GM23338 (cell line): ENCODE data around the gene TNNC1. TPM values are rescaled to one million over a fixed set of nuclear protein-coding genes. Genes with fewer than 3 reads are reported as not detected.

Source experiments
- ATAC-seq: fragments of 200-7000 bp; cut with Tn5 transposase; 3 replicates; pipeline ENCODE4 v1.9.1; 2020
- DNase-seq: peaks from one replicate; pipeline ENCODE4 v3.0.0-alpha.2; 2015; ENCODE audit warnings: low spot score
- H2AFZ ChIP-seq: fragments of 200-600 bp; sonication (generic); 2 replicates; pipeline ENCODE4 v1.8.0; 2016; ENCODE audit warnings: antibody characterized with exemption, mild to moderate bottlenecking, moderate library complexity
- H3F3A ChIP-seq: fragments of 200-600 bp; sonication (generic); replicated peaks from 2 replicates; pipeline ENCODE4 v1.8.0; 2017; ENCODE audit warnings: antibody characterized with exemption, mixed run types, low read depth
- H3K27ac ChIP-seq: fragments of 200-600 bp; sonication (generic); 2 replicates; pipeline ENCODE4 v1.6.1; 2016; ENCODE audit warnings: low read depth
- H3K27me3 ChIP-seq: fragments of 200-600 bp; sonication (generic); 2 replicates; pipeline ENCODE4 v1.8.0; 2016; ENCODE audit warnings: mild to moderate bottlenecking, mixed run types, moderate library complexity; ENCODE audit not compliant: insufficient read depth
- H3K36me3 ChIP-seq: fragments of 200-600 bp; sonication (generic); 2 replicates; pipeline ENCODE4 v1.8.0; 2016; ENCODE audit warnings: mild to moderate bottlenecking; ENCODE audit not compliant: insufficient read depth
- H3K4me1 ChIP-seq: fragments of 200-600 bp; sonication (generic); 2 replicates; pipeline ENCODE4 v1.8.0; 2016; ENCODE audit warnings: mild to moderate bottlenecking, moderate library complexity; ENCODE audit not compliant: insufficient read depth
- H3K4me2 ChIP-seq: fragments of 200-600 bp; sonication (generic); 2 replicates; pipeline ENCODE4 v1.7.1; 2017; ENCODE audit warnings: mixed run types
- H3K4me3 ChIP-seq: fragments of 200-600 bp; sonication (generic); 2 replicates; pipeline ENCODE4 v1.6.1; 2016; ENCODE audit warnings: mixed run types
- H3K79me2 ChIP-seq: fragments of 200-600 bp; sonication (generic); replicated peaks from 2 replicates; pipeline ENCODE4 v1.8.0; 2017; ENCODE audit warnings: mild to moderate bottlenecking; ENCODE audit not compliant: insufficient read depth
- H3K9me2 ChIP-seq: fragments of 200-600 bp; sonication (generic); 2 replicates; pipeline ENCODE4 v1.8.0; 2017; ENCODE audit not compliant: insufficient read depth
- H4K20me1 ChIP-seq: fragments of 200-600 bp; sonication (generic); replicated peaks from 2 replicates; pipeline ENCODE4 v1.8.0; 2017; ENCODE audit warnings: mild to moderate bottlenecking; ENCODE audit not compliant: insufficient read depth
- H3K27ac Mint-ChIP-seq: 2 replicates; pipeline ENCODE4 v1.8.0; 2020; ENCODE audit warnings: inconsistent platforms, mild to moderate bottlenecking, moderate library complexity, mixed read lengths
- H3K27me3 Mint-ChIP-seq: 3 replicates; pipeline ENCODE4 v1.8.0; 2022; ENCODE audit warnings: low read depth, mild to moderate bottlenecking, moderate library complexity, mixed read lengths, inconsistent platforms; ENCODE audit not compliant: insufficient read depth, poor library complexity
- H3K36me3 Mint-ChIP-seq: 3 replicates; pipeline ENCODE4 v1.8.0; 2021; ENCODE audit warnings: low read depth, mild to moderate bottlenecking, inconsistent platforms, moderate library complexity, mixed read lengths
- H3K4me1 Mint-ChIP-seq: 3 replicates; pipeline ENCODE4 v1.8.0; 2020; ENCODE audit warnings: mild to moderate bottlenecking, inconsistent platforms, mixed read lengths
- H3K4me3 Mint-ChIP-seq: 3 replicates; pipeline ENCODE4 v1.8.0; 2021; ENCODE audit warnings: moderate library complexity, mild to moderate bottlenecking, inconsistent platforms, mixed read lengths
- H3K9me3 Mint-ChIP-seq: 3 replicates; pipeline ENCODE4 v1.8.0; 2020; ENCODE audit warnings: moderate library complexity, mild to moderate bottlenecking, inconsistent platforms, mixed read lengths
- CREB1 ChIP-seq: fragments of 250-450 bp; sonication (Bioruptor Pico); IDR thresholded peaks from 2 replicates; pipeline ENCODE4 v1.5.0; 2020; ENCODE audit warnings: low read depth, mild to moderate bottlenecking, moderate library complexity
- EZH2 ChIP-seq: fragments of 200-600 bp; sonication (generic); IDR thresholded peaks from one replicate; pipeline ENCODE4 v1.8.0; 2017; ENCODE audit warnings: antibody characterized with exemption, mild to moderate bottlenecking, low read depth; ENCODE audit not compliant: unreplicated experiment
- EZH2phosphoT487 ChIP-seq: fragments of 200-600 bp; sonication (generic); IDR thresholded peaks from one replicate; pipeline ENCODE4 v1.8.1; 2018; ENCODE audit warnings: antibody characterized with exemption; ENCODE audit not compliant: unreplicated experiment
- JUNB ChIP-seq: IDR thresholded peaks from one replicate; pipeline ENCODE4 v1.6.1; 2016; ENCODE audit warnings: antibody characterized with exemption; ENCODE audit not compliant: unreplicated experiment
- NANOG ChIP-seq: IDR thresholded peaks from 2 replicates; pipeline ENCODE4 v1.6.1; 2016; ENCODE audit warnings: antibody characterized with exemption, borderline replicate concordance
- ZNF114 ChIP-seq: fragments of 250-450 bp; sonication (Bioruptor Pico); IDR thresholded peaks from 2 replicates; pipeline ENCODE4 v1.5.0; 2020; ENCODE audit warnings: mild to moderate bottlenecking, moderate library complexity
- ZNF331 ChIP-seq: fragments of 250-450 bp; sonication (Bioruptor Pico); IDR thresholded peaks from 2 replicates; pipeline ENCODE4 v1.5.0; 2020; ENCODE audit warnings: low read depth, mild to moderate bottlenecking, moderate library complexity
- polyA plus RNA-seq: library from polyadenylated mRNA; unstranded; fragments of >200 nt; fragmentation: Nextera tagmentation; extraction: Ambion mirVana; gene quantifications from 2 replicates; pipeline ENCODE4 v1.2.1, GENCODE V29; 2016
- total RNA-seq: library from RNA; depleted of rRNA; stranded (reverse); fragments of >200 nt; shearing (Covaris generic); gene quantifications from 2 replicates; pipeline ENCODE4 v1.2.3, GENCODE V29; 2014
- TF ChIP-seq, protein P1 (sequence below), 2 experiments: fragments of 200-600 bp in 1 of 2; sonication (generic) in 1 of 2; conservative IDR thresholded peaks; 2 replicates each; pipeline versions ENCODE4 v1.5.1 to v1.6.1; 2016 to 2017; ENCODE audit warnings: antibody characterized with exemption in 2 of 2, low read depth in 2 of 2, mild to moderate bottlenecking in 2 of 2, moderate library complexity in 1 of 2
- TF ChIP-seq, protein P2 (sequence below): IDR thresholded peaks from 2 replicates; pipeline ENCODE4 v1.6.1; 2016; ENCODE audit warnings: antibody characterized with exemption
- TF ChIP-seq, protein P3 (sequence below): IDR thresholded peaks from one replicate; pipeline ENCODE4 v1.6.1; 2018; ENCODE audit warnings: antibody characterized with exemption; ENCODE audit not compliant: unreplicated experiment

The TNNC1 gene
- total and polyA plus RNA-seq, 2 experiments from 2014 or later = 6.5 to 6.9 TPM

DNA sequence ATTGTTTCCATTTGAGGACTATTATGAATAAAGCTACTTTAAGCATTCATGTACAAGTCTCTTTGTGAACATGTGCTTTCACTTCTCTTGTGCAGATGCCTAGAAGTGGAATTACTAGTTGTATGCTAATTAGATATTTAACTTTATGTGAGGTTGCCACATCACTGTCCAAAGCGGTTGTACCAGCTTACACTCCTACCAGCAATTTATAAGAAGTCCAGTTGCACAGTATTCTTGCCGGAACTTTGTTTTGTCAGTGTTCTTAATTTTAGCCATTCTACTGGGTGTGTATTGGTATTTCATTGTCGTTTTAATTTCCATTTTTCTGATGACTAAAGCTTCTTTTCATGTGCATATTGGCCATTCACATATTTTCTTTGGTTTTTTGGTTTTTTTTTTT is 38.0 kb downstream of the TNNC1 start (continued):
- TF ChIP-seq, protein P1, sequence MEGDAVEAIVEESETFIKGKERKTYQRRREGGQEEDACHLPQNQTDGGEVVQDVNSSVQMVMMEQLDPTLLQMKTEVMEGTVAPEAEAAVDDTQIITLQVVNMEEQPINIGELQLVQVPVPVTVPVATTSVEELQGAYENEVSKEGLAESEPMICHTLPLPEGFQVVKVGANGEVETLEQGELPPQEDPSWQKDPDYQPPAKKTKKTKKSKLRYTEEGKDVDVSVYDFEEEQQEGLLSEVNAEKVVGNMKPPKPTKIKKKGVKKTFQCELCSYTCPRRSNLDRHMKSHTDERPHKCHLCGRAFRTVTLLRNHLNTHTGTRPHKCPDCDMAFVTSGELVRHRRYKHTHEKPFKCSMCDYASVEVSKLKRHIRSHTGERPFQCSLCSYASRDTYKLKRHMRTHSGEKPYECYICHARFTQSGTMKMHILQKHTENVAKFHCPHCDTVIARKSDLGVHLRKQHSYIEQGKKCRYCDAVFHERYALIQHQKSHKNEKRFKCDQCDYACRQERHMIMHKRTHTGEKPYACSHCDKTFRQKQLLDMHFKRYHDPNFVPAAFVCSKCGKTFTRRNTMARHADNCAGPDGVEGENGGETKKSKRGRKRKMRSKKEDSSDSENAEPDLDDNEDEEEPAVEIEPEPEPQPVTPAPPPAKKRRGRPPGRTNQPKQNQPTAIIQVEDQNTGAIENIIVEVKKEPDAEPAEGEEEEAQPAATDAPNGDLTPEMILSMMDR (conservative IDR thresholded peaks at IDR 0.05; ENCODE audit: low read depth in 2 of 2) = no peak
- TF ChIP-seq EZH2phosphoT487 = no peak
- TF ChIP-seq, protein P2, sequence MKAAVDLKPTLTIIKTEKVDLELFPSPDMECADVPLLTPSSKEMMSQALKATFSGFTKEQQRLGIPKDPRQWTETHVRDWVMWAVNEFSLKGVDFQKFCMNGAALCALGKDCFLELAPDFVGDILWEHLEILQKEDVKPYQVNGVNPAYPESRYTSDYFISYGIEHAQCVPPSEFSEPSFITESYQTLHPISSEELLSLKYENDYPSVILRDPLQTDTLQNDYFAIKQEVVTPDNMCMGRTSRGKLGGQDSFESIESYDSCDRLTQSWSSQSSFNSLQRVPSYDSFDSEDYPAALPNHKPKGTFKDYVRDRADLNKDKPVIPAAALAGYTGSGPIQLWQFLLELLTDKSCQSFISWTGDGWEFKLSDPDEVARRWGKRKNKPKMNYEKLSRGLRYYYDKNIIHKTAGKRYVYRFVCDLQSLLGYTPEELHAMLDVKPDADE = no peak
- TF ChIP-seq ZNF114 (CRISPR knock-in tag) = no peak
- TF ChIP-seq, protein P3, sequence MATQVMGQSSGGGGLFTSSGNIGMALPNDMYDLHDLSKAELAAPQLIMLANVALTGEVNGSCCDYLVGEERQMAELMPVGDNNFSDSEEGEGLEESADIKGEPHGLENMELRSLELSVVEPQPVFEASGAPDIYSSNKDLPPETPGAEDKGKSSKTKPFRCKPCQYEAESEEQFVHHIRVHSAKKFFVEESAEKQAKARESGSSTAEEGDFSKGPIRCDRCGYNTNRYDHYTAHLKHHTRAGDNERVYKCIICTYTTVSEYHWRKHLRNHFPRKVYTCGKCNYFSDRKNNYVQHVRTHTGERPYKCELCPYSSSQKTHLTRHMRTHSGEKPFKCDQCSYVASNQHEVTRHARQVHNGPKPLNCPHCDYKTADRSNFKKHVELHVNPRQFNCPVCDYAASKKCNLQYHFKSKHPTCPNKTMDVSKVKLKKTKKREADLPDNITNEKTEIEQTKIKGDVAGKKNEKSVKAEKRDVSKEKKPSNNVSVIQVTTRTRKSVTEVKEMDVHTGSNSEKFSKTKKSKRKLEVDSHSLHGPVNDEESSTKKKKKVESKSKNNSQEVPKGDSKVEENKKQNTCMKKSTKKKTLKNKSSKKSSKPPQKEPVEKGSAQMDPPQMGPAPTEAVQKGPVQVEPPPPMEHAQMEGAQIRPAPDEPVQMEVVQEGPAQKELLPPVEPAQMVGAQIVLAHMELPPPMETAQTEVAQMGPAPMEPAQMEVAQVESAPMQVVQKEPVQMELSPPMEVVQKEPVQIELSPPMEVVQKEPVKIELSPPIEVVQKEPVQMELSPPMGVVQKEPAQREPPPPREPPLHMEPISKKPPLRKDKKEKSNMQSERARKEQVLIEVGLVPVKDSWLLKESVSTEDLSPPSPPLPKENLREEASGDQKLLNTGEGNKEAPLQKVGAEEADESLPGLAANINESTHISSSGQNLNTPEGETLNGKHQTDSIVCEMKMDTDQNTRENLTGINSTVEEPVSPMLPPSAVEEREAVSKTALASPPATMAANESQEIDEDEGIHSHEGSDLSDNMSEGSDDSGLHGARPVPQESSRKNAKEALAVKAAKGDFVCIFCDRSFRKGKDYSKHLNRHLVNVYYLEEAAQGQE = no peak
- no peak for TF ChIP-seq NANOG
- no peak for TF ChIP-seq EZH2
- no peak for TF ChIP-seq CREB1 (CRISPR knock-in tag)
- no peak for TF ChIP-seq ZNF331 (CRISPR knock-in tag)
- TF ChIP-seq JUNB = no peak

DNA sequence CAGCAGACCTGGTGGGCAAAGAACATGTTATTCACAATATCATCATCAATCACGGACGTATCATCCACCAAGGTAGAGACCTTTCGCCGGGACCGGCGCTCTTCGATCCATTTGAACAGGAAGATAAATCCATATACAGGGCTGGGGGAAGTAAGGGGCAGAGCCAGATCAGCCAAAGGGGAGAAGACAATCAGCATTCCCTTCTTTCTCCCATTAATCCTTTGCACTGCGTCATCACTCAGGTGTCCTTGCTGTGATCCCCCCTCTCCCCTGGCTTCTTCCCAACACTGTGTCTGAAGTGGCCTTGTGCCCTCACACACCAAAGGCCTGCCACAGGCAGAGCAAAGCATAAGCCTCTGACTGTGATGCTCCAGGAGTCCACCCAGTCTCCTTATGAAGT is 45.4 kb downstream of the TNNC1 start:
- Histone ChIP-seq H3K36me3 (peaks cover 3% of the 10 kb centered on the region; the same call in 1 of the 2 replicates), H3K9me2 (no peaks in the 10 kb centered on the region), H3K27ac (0 out of 2 replicates have a peak overlapping the region, but pooled peaks have one; percentile 39), H3K4me3 (peak overlapping the region; percentile 94), H3F3A (peaks cover 9% of the 10 kb centered on the region), H3K79me2 (peaks cover 17% of the 10 kb centered on the region), H3K27me3 (no peaks in the 10 kb centered on the region), H3K4me1 (peaks cover 13% of the 10 kb centered on the region; the same call in 1 of the 2 replicates), H3K4me2 (peak overlapping the region; percentile 95; the same call in 1 of the 2 replicates), H4K20me1 (no peaks in the 10 kb centered on the region; the same call in 1 of the 2 replicates), H2AFZ (no peak overlapping the region)
- DNase-seq (no peak), ATAC-seq (no peak)
- H3K27me3 Mint-ChIP-seq = peaks cover 8% of the 10 kb centered on the region
- H3K9me3 Mint-ChIP-seq = no peaks in the 10 kb centered on the region
- H3K36me3 Mint-ChIP-seq = peaks cover 40% of the 10 kb centered on the region
- no peak overlapping the region for H3K27ac Mint-ChIP-seq
- H3K4me3 Mint-ChIP-seq = peak overlapping the region; percentile 89
- H3K4me1 Mint-ChIP-seq = peaks cover 15% of the 10 kb centered on the region
- TF ChIP-seq JUNB = no peak
- TF ChIP-seq, protein P2 = no peak
- TF ChIP-seq, protein P1 (conservative IDR thresholded peaks at IDR 0.05; ENCODE audit: low read depth in 2 of 2) = no peak
- no peak for TF ChIP-seq NANOG
